K562 (cell line): ENCODE data around the gene MYMK. TPM values are rescaled to one million over a fixed set of nuclear protein-coding genes. Genes with fewer than 3 reads are reported as not detected.

Experiments
- ATAC-seq: fragments of 200-7000 bp; cut with Tn5 transposase; 3 replicates; pipeline ENCODE4 v1.9.1; 2020; ENCODE audit warnings: moderate library complexity
- BruUV-seq: library from RNA; stranded (reverse); fragments of 400-500 nt; replicated peaks from 2 replicates; lab custom pipeline; 2021; lab: Mats Ljungman, UMichigan
- CTCF ChIA-PET: fragments of 300-600 bp; formaldehyde crosslinking; extraction: SDS; loops from one replicate; lab custom pipeline; 2021; ENCODE audit warnings: low intra/inter-chr PET ratio; lab: Yijun Ruan, JAX
- POLR2A ChIA-PET: fragments of 300-600, 350-650 bp; sonication (Branson Sonifier 250); formaldehyde crosslinking; extraction: SDS; loops from one replicate; lab custom pipeline; 2021; ENCODE audit warnings: antibody characterized with exemption, inconsistent platforms; lab: Yijun Ruan, JAX
- DNase-seq, 4 experiments: peaks; one replicate each; pipeline versions ENCODE4 v3.0.0 to v3.0.0-alpha.2; 2011 to 2018; ENCODE audit warnings: low spot score in 3 of 4, mixed read lengths in 3 of 4; ENCODE audit errors: extremely low read depth in 1 of 4
- FAIRE-seq: peaks from 2 replicates; lab custom pipeline; 2011; peaks lifted over from hg19 to GRCh38; lab: Jason Lieb, UNC
- H2AFZ ChIP-seq: 2 replicates; pipeline ENCODE4 v1.6.0; 2011; ENCODE audit warnings: low read depth, low read length, control low read depth, inconsistent platforms
- H3K27ac ChIP-seq: fragments of 200-600 bp; 3 replicates; pipeline ENCODE4 v1.8.0; 2011; ENCODE audit warnings: low read depth, mild to moderate bottlenecking, control low read depth, inconsistent platforms, low read length, moderate library complexity, mixed read lengths; ENCODE audit errors: extremely low read depth
- H3K27me3 ChIP-seq, 2 experiments: fragments of 300-600 bp in 1 of 2; 2 replicates in 1 of 2; 3 replicates in 1 of 2; pipeline versions ENCODE4 v1.6.0 to v1.8.0; 2011; ENCODE audit warnings: inconsistent platforms in 2 of 2, low read length in 2 of 2, mild to moderate bottlenecking in 1 of 2, mixed read lengths in 1 of 2, moderate library complexity in 1 of 2; ENCODE audit not compliant: control insufficient read depth in 2 of 2, insufficient read depth in 2 of 2
- H3K36me3 ChIP-seq: fragments of 300-600 bp; 3 replicates; pipeline ENCODE4 v1.8.0; 2011; ENCODE audit warnings: mild to moderate bottlenecking, low read length, inconsistent platforms; ENCODE audit not compliant: control insufficient read depth, insufficient read depth
- H3K4me1 ChIP-seq, 2 experiments: fragments of 200-600 bp in 1 of 2; replicated peaks in 1 of 2; 2 replicates in 1 of 2; 3 replicates in 1 of 2; pipeline versions ENCODE4 v1.5.1 to v1.8.0; 2011; ENCODE audit warnings: inconsistent platforms in 2 of 2, low read length in 2 of 2, mild to moderate bottlenecking in 1 of 2, mixed read lengths in 1 of 2, moderate library complexity in 1 of 2; ENCODE audit not compliant: control insufficient read depth in 2 of 2, insufficient read depth in 2 of 2
- H3K4me2 ChIP-seq: 2 replicates; pipeline ENCODE4 v1.6.1; 2011; ENCODE audit warnings: low read length, control low read depth, inconsistent platforms, mixed read lengths; ENCODE audit not compliant: insufficient read depth
- H3K4me3 ChIP-seq: fragments of 200-600 bp; sonication (generic), shearing (Covaris generic); 2 replicates; pipeline ENCODE4 v1.5.1; 2016; ENCODE audit warnings: control low read depth, inconsistent platforms
- H3K79me2 ChIP-seq: fragments of 200-600 bp; 3 replicates; pipeline ENCODE4 v1.8.0; 2011; ENCODE audit warnings: low read length, inconsistent platforms; ENCODE audit not compliant: control insufficient read depth, insufficient read depth
- H3K9ac ChIP-seq, 2 experiments: 2 replicates each; pipeline versions ENCODE4 v1.6.0 to v1.6.1; 2011; ENCODE audit warnings: low read depth in 2 of 2, low read length in 2 of 2, control low read depth in 1 of 2, inconsistent platforms in 1 of 2, mild to moderate bottlenecking in 1 of 2, mixed read lengths in 1 of 2; ENCODE audit not compliant: insufficient read depth in 1 of 2
- H3K9me1 ChIP-seq: one replicate; pipeline ENCODE4 v1.6.0; 2011; ENCODE audit warnings: inconsistent platforms, mild to moderate bottlenecking, low read length, moderate library complexity; ENCODE audit not compliant: control insufficient read depth, insufficient read depth
- H3K9me3 ChIP-seq: replicated peaks from 2 replicates; pipeline ENCODE4 v1.5.1; 2011; ENCODE audit warnings: low read depth, low read length, inconsistent platforms; ENCODE audit not compliant: control insufficient read depth, insufficient read depth
- H4K20me1 ChIP-seq: replicated peaks from 2 replicates; pipeline ENCODE4 v1.6.1; 2011; ENCODE audit warnings: low read length, inconsistent platforms, mixed read lengths; ENCODE audit not compliant: control insufficient read depth, insufficient read depth
- CAMTA2 ChIP-seq: fragments of 250-450 bp; sonication (Bioruptor Pico); conservative IDR thresholded peaks from 2 replicates; pipeline ENCODE4 v1.5.1; 2022
- RNF2 ChIP-seq: sonication (generic); IDR thresholded peaks from 2 replicates; pipeline ENCODE4 v1.6.1; 2016
- TOE1 ChIP-seq, 2 experiments: fragments of 450-650 bp in 1 of 2; sonication (generic) in 1 of 2; formaldehyde crosslinking in 1 of 2; IDR thresholded peaks; 2 replicates each; pipeline versions ENCODE4 v1.7.1 to v1.8.0; 2016 to 2022; ENCODE audit warnings: borderline replicate concordance in 2 of 2, mild to moderate bottlenecking in 2 of 2, antibody characterized with exemption in 1 of 2, inconsistent platforms in 1 of 2, low read depth in 1 of 2, missing genetic modification reagents in 1 of 2, moderate library complexity in 1 of 2
- ZFP36 ChIP-seq: fragments of 150-350 bp; IDR thresholded peaks from 2 replicates; pipeline ENCODE4 v1.6.1; 2018; ENCODE audit warnings: low read length, low read depth; ENCODE audit not compliant: partially characterized antibody
- WGBS: fragments of 100-300 bp; shearing (Covaris generic); methylation state at CpG from one replicate; pipeline ENCODE4 v1.1.6; 2016; ENCODE audit warnings: low coverage, mixed read lengths; ENCODE audit not compliant: insufficient coverage; ENCODE audit errors: missing lambda C conversion rate; 5-methylcytosine and 5-hydroxymethylcytosine counted together
- in situ Hi-C: fragments of 300-500 bp; cut with MboI; formaldehyde crosslinking; loops from 4 replicates; pipeline ENCODE4 v1.15.0; 2018; ENCODE audit warnings: inconsistent platforms, mixed read lengths
- intact Hi-C: fragments of 100-400 bp; cut with micrococcal nuclease; formaldehyde crosslinking; loops from 2 replicates; pipeline ENCODE4 v1.14.2; 2022
- polyA plus RNA-seq, 8 experiments: library from polyadenylated mRNA; depleted of rRNA in 4 of 8; stranded (reverse) in 5 of 8; unstranded in 3 of 8; fragments of >200 nt; fragmentation: Nextera tagmentation in 2 of 8; fragmentation: Illumina TruSeq in 1 of 8; extraction: Ambion mirVana in 2 of 8; extraction: Trizol in 1 of 8; gene quantifications; 2 replicates each; pipeline versions ENCODE4 v1.2.1 to v1.2.3, GENCODE V29; 2011 to 2014; ENCODE audit warnings: inconsistent platforms in 1 of 8, missing spikeins in 1 of 8
- total RNA-seq, 7 experiments: library from RNA; depleted of rRNA in 6 of 7; stranded (reverse); fragments of >200 nt in 6 of 7; fragmentation: Illumina TruSeq in 2 of 7; extraction: Trizol in 2 of 7; gene quantifications; 2 replicates each; pipeline versions ENCODE4 v1.2.1 to v1.2.3, GENCODE V29; 2011 to 2021; ENCODE audit warnings: low replicate concordance in 1 of 7

MYMK gene
- total and polyA plus RNA-seq, 9 of the 15 experiments (the other 6 are each of a cell fraction or from before 2014, with no cell fraction given), result not detected

DNA sequence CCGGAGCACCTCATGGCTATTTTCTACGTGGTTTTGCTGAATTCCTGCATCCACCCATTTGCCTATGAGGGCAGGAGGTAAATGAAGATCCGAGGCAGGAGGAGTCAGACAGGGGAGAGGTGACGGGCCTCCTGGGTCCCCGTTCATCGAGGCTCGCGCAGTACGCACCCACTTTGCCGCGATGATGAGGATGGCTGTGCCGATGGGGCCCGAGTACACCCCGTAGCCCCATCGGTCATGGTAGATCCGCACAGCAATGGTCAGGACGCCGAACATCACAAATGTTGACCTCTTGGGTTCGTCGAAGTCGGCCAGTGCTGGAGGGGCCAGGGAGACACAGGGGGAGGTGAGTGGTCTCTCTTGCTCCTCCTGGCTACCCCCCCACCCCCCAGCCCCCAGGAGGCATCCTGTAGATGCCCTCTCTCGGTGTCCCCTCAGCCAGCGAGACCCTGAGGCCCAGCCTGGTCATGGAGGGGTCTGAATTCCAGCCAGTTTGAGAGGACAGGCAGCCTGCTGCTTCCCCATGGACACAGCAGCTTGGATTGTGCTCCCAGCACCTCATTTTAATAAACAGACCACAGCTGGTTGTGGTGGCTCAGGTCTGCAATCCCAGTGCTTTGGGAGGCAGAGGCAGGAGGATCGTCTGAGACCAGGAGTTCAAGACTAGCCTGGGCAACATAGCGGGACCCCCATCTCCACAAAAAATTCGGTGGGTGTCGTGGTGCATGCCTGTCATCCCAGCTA, 5.9 kb downstream of the MYMK start (continued):
- TF ChIP-seq RNF2, result no peak

DNA sequence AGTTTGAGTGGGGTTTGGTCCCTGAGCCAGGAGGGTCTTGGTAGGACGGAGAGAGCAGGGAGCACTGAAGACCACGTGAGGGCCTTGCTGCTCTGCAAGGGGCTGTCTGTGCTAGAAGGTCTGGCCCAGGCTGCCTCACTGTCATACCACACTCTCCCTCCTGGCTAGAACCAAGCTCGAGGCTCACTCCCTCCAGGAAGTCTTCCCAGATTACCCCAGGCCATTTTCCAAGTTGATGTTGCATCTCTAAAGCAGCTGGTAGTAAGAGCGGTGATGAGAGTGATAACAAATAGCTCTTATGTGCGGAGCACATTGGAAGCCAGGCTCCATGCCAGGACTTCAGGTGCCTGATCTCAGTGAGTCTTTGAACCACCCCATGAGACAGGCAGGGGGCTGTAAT, 6.6 kb downstream of the MYMK start:
- no TSS peak for BruUV-seq
- in situ Hi-C loops (no loop called here), intact Hi-C loops (no loop called here)
- POLR2A ChIA-PET, result interaction anchor here (0.6 to 0.7 kb wide), 3 partner anchors 22 to 220 kb away, joined by 3 to 4 read pairs (median 3); partner anchors contain the start of gene SARDH
- DNase-seq, result no peak
- Histone ChIP-seq H3K9me3 (no peaks in the 10 kb centered on the region), H3K27ac (no peak overlapping the region), H3K27me3 (peaks cover 38 to 89% of the 10 kb centered on the region in 2 experiments), H3K36me3 (no peaks in the 10 kb centered on the region), H3K4me1 (peaks cover 0 to 22% of the 10 kb centered on the region in 2 experiments; a peak in 2 of 5 replicates), H3K9ac (no peak overlapping the region), H2AFZ (no peak overlapping the region), H3K4me2 (no peak overlapping the region), H3K79me2 (no peaks in the 10 kb centered on the region), H4K20me1 (peaks cover 10% of the 10 kb centered on the region), H3K9me1 (no peaks in the 10 kb centered on the region), H3K4me3 (no peak overlapping the region)
- CTCF ChIA-PET, result interaction anchor here (0.6 kb wide), 1 partner anchor 199 kb away, joined by 3 read pairs; no protein-coding TSS in a partner anchor
- ATAC-seq, result no peak
- FAIRE-seq, result no peak
- TF ChIP-seq CAMTA2 (CRISPR knock-in tag), result no peak
- TF ChIP-seq TOE1 (IDR thresholded peaks at IDR 0.05; ENCODE audit: borderline replicate concordance), result no peak
- TF ChIP-seq TOE1 (CRISPR knock-in tag; IDR thresholded peaks at IDR 0.05; ENCODE audit: borderline replicate concordance, low read depth), result no peak
- TF ChIP-seq ZFP36, result peak; percentile 93
- WGBS, result 5% methylated on average over 4 of the region's 5 CpGs
